Measurements from ENCODE around the gene ADAMTS6. TPM values are rescaled to one million over a fixed set of nuclear protein-coding genes. Genes with fewer than 3 reads are reported as not detected.

ADAMTS6 gene
- total and polyA plus RNA-seq, 2 of the 13 experiments (the other 11 are each of a cell fraction or from before 2014, with no cell fraction given), result 3.1 to 8.2 TPM

GRCh38 chr5:65363499-65363898, 118.2 kb downstream of the ADAMTS6 start:
- no peak for ATAC-seq
- H3K36me3 ChIP-seq (replicated peaks in 1 of 2; ENCODE audit: control insufficient read depth in 1 of 2, insufficient read depth in 2 of 2, low read length in 2 of 2), result no peaks in the 10 kb centered on the region

More at GRCh38 chr5:65363499-65363898, 118.2 kb downstream of the ADAMTS6 start:
- in situ Hi-C loops (cut with HindIII; ENCODE audit: extremely low pct_ligation_motif_present, low pct_unique_long_range_greater_than_20kb) (no loop called here), intact Hi-C loops (cut with micrococcal nuclease; ENCODE audit: unreplicated experiment) (no loop called here)
- BruUV-seq (replicated peaks), result no TSS peak
- 71% methylated on average over 2 of the region's 2 CpGs for WGBS (ENCODE audit: low lambda C conversion rate)
- ChIA-PET POLR2A (no interaction called here), CTCF (ENCODE audit: low intra/inter-chr PET ratio, low total read pairs) (no interaction called here)
- H2AFZ ChIP-seq (ENCODE audit: low read length), result no peak overlapping the region
- H3K4me2 ChIP-seq (ENCODE audit: low read depth, low read length), result no peak overlapping the region
- H3K9me3 ChIP-seq (ENCODE audit: low read length), result no peaks in the 10 kb centered on the region
- no peak overlapping the region for H3K4me3 ChIP-seq (replicated peaks in 1 of 3; ENCODE audit: insufficient read depth in 1 of 3, low read depth in 2 of 3, low read length in 3 of 3)
- DNase-seq (ENCODE audit: low spot score), result no peak
- no peak overlapping the region for H3K9ac ChIP-seq (ENCODE audit: insufficient read depth, low read depth, low read length)
- no peaks in the 10 kb centered on the region for H3K27me3 ChIP-seq (ENCODE audit: control insufficient read depth in 1 of 2, insufficient read depth in 2 of 2, low read length in 2 of 2)
- H3K79me2 ChIP-seq (ENCODE audit: insufficient read depth, low read length), result no peaks in the 10 kb centered on the region
- TF ChIP-seq CHCHD3 (CRISPR knock-in tag; IDR thresholded peaks at IDR 0.05) (no peak), ZNF34 (CRISPR knock-in tag; IDR thresholded peaks at IDR 0.05; ENCODE audit: borderline replicate concordance) (no peak), ZNF674 (CRISPR knock-in tag; IDR thresholded peaks at IDR 0.05; ENCODE audit: low read depth) (no peak), SOX13 (IDR thresholded peaks at IDR 0.05) (no peak), SOX13 (CRISPR knock-in tag; conservative IDR thresholded peaks at IDR 0.05 in 1 of 2, IDR thresholded peaks at IDR 0.05 in 1 of 2) (no peak), ZNF10 (CRISPR knock-in tag; IDR thresholded peaks at IDR 0.05; ENCODE audit: borderline replicate concordance, low read depth) (no peak), IRF1 (CRISPR knock-in tag; IDR thresholded peaks at IDR 0.05; ENCODE audit: low read depth) (no peak), ZNF639 (CRISPR knock-in tag; conservative IDR thresholded peaks at IDR 0.05) (no peak), SNAPC2 (CRISPR knock-in tag; IDR thresholded peaks at IDR 0.05) (no peak), PAWR (CRISPR knock-in tag; IDR thresholded peaks at IDR 0.05; ENCODE audit: borderline replicate concordance) (no peak), ZNF550 (CRISPR knock-in tag; IDR thresholded peaks at IDR 0.05; ENCODE audit: borderline replicate concordance) (no peak), ZNF780A (CRISPR knock-in tag; IDR thresholded peaks at IDR 0.05) (no peak), ZNF207 (IDR thresholded peaks at IDR 0.05; ENCODE audit: borderline replicate concordance) (no peak), SCMH1 (CRISPR knock-in tag; IDR thresholded peaks at IDR 0.05; ENCODE audit: borderline replicate concordance) (no peak), HOXA9 (CRISPR knock-in tag; IDR thresholded peaks at IDR 0.05; ENCODE audit: borderline replicate concordance) (no peak), NKX3-1 (CRISPR knock-in tag; IDR thresholded peaks at IDR 0.05) (no peak)
- H3K4me1 ChIP-seq (ENCODE audit: insufficient read depth, low read length), result no peaks in the 10 kb centered on the region
- no peak for FAIRE-seq
- H3K27ac ChIP-seq (ENCODE audit: extremely low read length, insufficient read depth, low read length), result no peak overlapping the region
- H4K20me1 ChIP-seq (ENCODE audit: insufficient read depth, low read length), result no peaks in the 10 kb centered on the region
